Liver (tissue), 9 donors: ENCODE measurements around the gene EMP3. TPM values are rescaled to one million over a fixed set of nuclear protein-coding genes. Genes with fewer than 3 reads are reported as not detected.
A peak's percentile ranks its signal among the peaks of the same experiment; 100 is the strongest.

ENCODE experiments used
- DNase-seq: peaks from one replicate; pipeline ENCODE4 v3.0.0-alpha.2; 2017; ENCODE audit warnings: low spot score
- H3K27ac ChIP-seq, 2 donors: one replicate each; pipeline ENCODE4 v1.7.0; 2013; ENCODE audit warnings: inconsistent platforms in 2 of 2, low read length in 2 of 2, control low read depth in 1 of 2, low read depth in 1 of 2, mild to moderate bottlenecking in 1 of 2
- H3K27me3 ChIP-seq, 4 donors: one replicate each; pipeline versions ENCODE4 v1.6.1 to v1.7.0; 2013; ENCODE audit warnings: low read length in 3 of 4, inconsistent platforms in 1 of 4, mild to moderate bottlenecking in 1 of 4, moderate library complexity in 1 of 4; ENCODE audit not compliant: control insufficient read depth in 4 of 4, insufficient read depth in 4 of 4
- H3K36me3 ChIP-seq, 4 donors: one replicate each; pipeline versions ENCODE4 v1.6.1 to v1.7.0; 2013; ENCODE audit warnings: low read length in 3 of 4, mild to moderate bottlenecking in 3 of 4, low read depth in 1 of 4, moderate library complexity in 1 of 4; ENCODE audit not compliant: control insufficient read depth in 4 of 4, insufficient read depth in 3 of 4
- H3K4me1 ChIP-seq, 4 donors: one replicate each; pipeline versions ENCODE4 v1.6.1 to v1.7.0; 2013; ENCODE audit warnings: low read length in 3 of 4, mild to moderate bottlenecking in 3 of 4, moderate library complexity in 1 of 4; ENCODE audit not compliant: control insufficient read depth in 4 of 4, insufficient read depth in 4 of 4
- H3K4me3 ChIP-seq, 3 donors: one replicate each; pipeline versions ENCODE4 v1.6.1 to v1.7.0; 2013; ENCODE audit warnings: low read length in 3 of 3, control low read depth in 1 of 3, low read depth in 1 of 3, mild to moderate bottlenecking in 1 of 3
- H3K9ac ChIP-seq, 2 donors: one replicate each; pipeline ENCODE4 v1.7.0; 2013; ENCODE audit warnings: low read length in 2 of 2, mild to moderate bottlenecking in 2 of 2, moderate library complexity in 2 of 2, control low read depth in 1 of 2, low read depth in 1 of 2
- H3K9me3 ChIP-seq, 4 donors: one replicate each; pipeline versions ENCODE4 v1.6.1 to v1.7.0; 2013; ENCODE audit warnings: low read length in 3 of 4; ENCODE audit not compliant: control insufficient read depth in 4 of 4
- EGR1 ChIP-seq, 2 donors: IDR thresholded peaks; 2 replicates each; pipeline ENCODE4 v1.6.1; 2016 to 2018; ENCODE audit warnings: antibody characterized with exemption in 2 of 2, low read depth in 2 of 2
- FOXA1 ChIP-seq: IDR thresholded peaks from 2 replicates; pipeline ENCODE4 v1.6.1; 2016; ENCODE audit warnings: antibody characterized with exemption
- FOXA2 ChIP-seq: IDR thresholded peaks from 2 replicates; pipeline ENCODE4 v1.6.1; 2016; ENCODE audit warnings: antibody characterized with exemption
- GABPA ChIP-seq, 2 donors: IDR thresholded peaks in 1 of 2; conservative IDR thresholded peaks in 1 of 2; 2 replicates each; pipeline ENCODE4 v1.6.1; 2016; ENCODE audit warnings: antibody characterized with exemption in 2 of 2, mild to moderate bottlenecking in 1 of 2, moderate library complexity in 1 of 2
- HNF4A ChIP-seq, 2 donors: conservative IDR thresholded peaks; 2 replicates each; pipeline ENCODE4 v1.6.1; 2016; ENCODE audit warnings: antibody characterized with exemption in 2 of 2, mild to moderate bottlenecking in 2 of 2
- HNF4G ChIP-seq: IDR thresholded peaks from 2 replicates; pipeline ENCODE4 v1.6.1; 2016; ENCODE audit warnings: antibody characterized with exemption
- JUND ChIP-seq, 2 donors: IDR thresholded peaks; 2 replicates each; pipeline ENCODE4 v1.6.1; 2016; ENCODE audit warnings: antibody characterized with exemption in 2 of 2
- RAD21 ChIP-seq, 2 donors: IDR thresholded peaks; 2 replicates each; pipeline ENCODE4 v1.6.1; 2016; ENCODE audit warnings: antibody characterized with exemption in 2 of 2, mild to moderate bottlenecking in 2 of 2
- RXRA ChIP-seq, 2 donors: IDR thresholded peaks; 2 replicates each; pipeline ENCODE4 v1.6.1; 2017 to 2018; ENCODE audit warnings: antibody characterized with exemption in 2 of 2, mild to moderate bottlenecking in 1 of 2
- SP1 ChIP-seq: IDR thresholded peaks from 2 replicates; pipeline ENCODE4 v1.6.1; 2018; ENCODE audit warnings: antibody characterized with exemption, mild to moderate bottlenecking
- TAF1 ChIP-seq: conservative IDR thresholded peaks from 2 replicates; pipeline ENCODE4 v1.6.1; 2016; ENCODE audit warnings: antibody characterized with exemption, mild to moderate bottlenecking
- YY1 ChIP-seq: IDR thresholded peaks from 2 replicates; pipeline ENCODE4 v1.6.1; 2016; ENCODE audit warnings: antibody characterized with exemption, mild to moderate bottlenecking
- WGBS: extraction: QIAGEN DNeasy Blood & Tissue Kit; methylation state at CpG from one replicate; pipeline ENCODE4 v1.1.7; 2013; 5-methylcytosine and 5-hydroxymethylcytosine counted together
- polyA plus RNA-seq, 2 donors: library from polyadenylated mRNA; stranded (reverse) in 1 of 2; unstranded in 1 of 2; fragments of 200-250 nt in 1 of 2; fragments of >200 nt in 1 of 2; fragmentation: Nextera tagmentation in 1 of 2; extraction: Ambion mirVana in 1 of 2; gene quantifications; one replicate each; pipeline versions ENCODE4 v1.2.1 to v1.2.3, GENCODE V29; 2013 to 2015
- total RNA-seq, 2 donors: library from RNA; depleted of rRNA; stranded (reverse); fragments of >200 nt; gene quantifications; one replicate each; pipeline ENCODE4 v1.2.3, GENCODE V29; 2014
- TF ChIP-seq, protein P1 (sequence below): IDR thresholded peaks from 2 replicates; pipeline ENCODE4 v1.6.1; 2016; ENCODE audit warnings: antibody characterized with exemption, mild to moderate bottlenecking
- TF ChIP-seq, protein P2 (sequence below): fragments of 150-350 bp; IDR thresholded peaks from 2 replicates; pipeline ENCODE4 v1.5.1; 2017; ENCODE audit warnings: improper control_type of control experiment, low read depth, low read length; ENCODE audit not compliant: missing input control
- TF ChIP-seq, protein P3 (sequence below): IDR thresholded peaks from 2 replicates; pipeline ENCODE4 v1.6.1; 2016; ENCODE audit warnings: antibody characterized with exemption
- TF ChIP-seq, protein P4 (sequence below): IDR thresholded peaks from 2 replicates; pipeline ENCODE4 v1.6.1; 2016; ENCODE audit warnings: antibody characterized with exemption
- TF ChIP-seq, protein P5 (sequence below): IDR thresholded peaks from 2 replicates; pipeline ENCODE4 v1.6.1; 2016; ENCODE audit warnings: antibody characterized with exemption
- donor health status: healthy.
- donor health status: healthy.
- donor health status: healthy.
- donor health status: healthy.
- donor health status: healthy.

EMP3 gene
- total and polyA plus RNA-seq, 4 donors = 4.5 to 16.6 (median 11.7) TPM

DNA sequence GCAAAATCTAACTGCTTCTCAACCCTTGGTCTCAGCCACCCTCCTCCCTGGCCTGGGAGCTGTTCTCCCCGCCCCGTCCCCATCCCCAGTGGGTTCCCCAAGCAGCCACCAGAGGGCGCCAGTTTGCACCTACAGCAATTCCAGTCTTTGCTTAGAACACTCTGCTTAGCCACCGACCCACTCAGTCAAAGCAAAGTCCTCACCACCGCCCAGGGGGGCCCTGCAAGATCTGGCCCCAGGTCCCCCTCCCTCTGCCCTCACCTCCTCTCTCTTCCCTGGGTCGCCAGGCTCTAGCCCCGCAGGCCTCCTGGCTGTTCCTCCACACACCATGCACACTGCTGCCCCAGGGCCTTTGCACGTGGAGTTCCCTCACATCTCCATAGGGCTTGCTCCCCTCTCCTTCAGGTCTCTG is 26.0 kb downstream of the EMP3 start:
- no peak overlapping the region for H3K9ac ChIP-seq
- no peaks in the 10 kb centered on the region for H3K4me1 ChIP-seq
- TF ChIP-seq HNF4A (conservative IDR thresholded peaks at IDR 0.05) = no peak
- TF ChIP-seq FOXA2 = no peak
- TF ChIP-seq, protein P1, sequence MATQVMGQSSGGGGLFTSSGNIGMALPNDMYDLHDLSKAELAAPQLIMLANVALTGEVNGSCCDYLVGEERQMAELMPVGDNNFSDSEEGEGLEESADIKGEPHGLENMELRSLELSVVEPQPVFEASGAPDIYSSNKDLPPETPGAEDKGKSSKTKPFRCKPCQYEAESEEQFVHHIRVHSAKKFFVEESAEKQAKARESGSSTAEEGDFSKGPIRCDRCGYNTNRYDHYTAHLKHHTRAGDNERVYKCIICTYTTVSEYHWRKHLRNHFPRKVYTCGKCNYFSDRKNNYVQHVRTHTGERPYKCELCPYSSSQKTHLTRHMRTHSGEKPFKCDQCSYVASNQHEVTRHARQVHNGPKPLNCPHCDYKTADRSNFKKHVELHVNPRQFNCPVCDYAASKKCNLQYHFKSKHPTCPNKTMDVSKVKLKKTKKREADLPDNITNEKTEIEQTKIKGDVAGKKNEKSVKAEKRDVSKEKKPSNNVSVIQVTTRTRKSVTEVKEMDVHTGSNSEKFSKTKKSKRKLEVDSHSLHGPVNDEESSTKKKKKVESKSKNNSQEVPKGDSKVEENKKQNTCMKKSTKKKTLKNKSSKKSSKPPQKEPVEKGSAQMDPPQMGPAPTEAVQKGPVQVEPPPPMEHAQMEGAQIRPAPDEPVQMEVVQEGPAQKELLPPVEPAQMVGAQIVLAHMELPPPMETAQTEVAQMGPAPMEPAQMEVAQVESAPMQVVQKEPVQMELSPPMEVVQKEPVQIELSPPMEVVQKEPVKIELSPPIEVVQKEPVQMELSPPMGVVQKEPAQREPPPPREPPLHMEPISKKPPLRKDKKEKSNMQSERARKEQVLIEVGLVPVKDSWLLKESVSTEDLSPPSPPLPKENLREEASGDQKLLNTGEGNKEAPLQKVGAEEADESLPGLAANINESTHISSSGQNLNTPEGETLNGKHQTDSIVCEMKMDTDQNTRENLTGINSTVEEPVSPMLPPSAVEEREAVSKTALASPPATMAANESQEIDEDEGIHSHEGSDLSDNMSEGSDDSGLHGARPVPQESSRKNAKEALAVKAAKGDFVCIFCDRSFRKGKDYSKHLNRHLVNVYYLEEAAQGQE = no peak
- TF ChIP-seq YY1 = no peak
- no peak for TF ChIP-seq SP1
- no peak for TF ChIP-seq HNF4G
- TF ChIP-seq EGR1 (IDR thresholded peaks at IDR 0.05; ENCODE audit: low read depth in 2 of 2) = no peak
- TF ChIP-seq, protein P2, sequence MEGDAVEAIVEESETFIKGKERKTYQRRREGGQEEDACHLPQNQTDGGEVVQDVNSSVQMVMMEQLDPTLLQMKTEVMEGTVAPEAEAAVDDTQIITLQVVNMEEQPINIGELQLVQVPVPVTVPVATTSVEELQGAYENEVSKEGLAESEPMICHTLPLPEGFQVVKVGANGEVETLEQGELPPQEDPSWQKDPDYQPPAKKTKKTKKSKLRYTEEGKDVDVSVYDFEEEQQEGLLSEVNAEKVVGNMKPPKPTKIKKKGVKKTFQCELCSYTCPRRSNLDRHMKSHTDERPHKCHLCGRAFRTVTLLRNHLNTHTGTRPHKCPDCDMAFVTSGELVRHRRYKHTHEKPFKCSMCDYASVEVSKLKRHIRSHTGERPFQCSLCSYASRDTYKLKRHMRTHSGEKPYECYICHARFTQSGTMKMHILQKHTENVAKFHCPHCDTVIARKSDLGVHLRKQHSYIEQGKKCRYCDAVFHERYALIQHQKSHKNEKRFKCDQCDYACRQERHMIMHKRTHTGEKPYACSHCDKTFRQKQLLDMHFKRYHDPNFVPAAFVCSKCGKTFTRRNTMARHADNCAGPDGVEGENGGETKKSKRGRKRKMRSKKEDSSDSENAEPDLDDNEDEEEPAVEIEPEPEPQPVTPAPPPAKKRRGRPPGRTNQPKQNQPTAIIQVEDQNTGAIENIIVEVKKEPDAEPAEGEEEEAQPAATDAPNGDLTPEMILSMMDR = peak; percentile 72
- TF ChIP-seq JUND (IDR thresholded peaks at IDR 0.05) = no peak
- TF ChIP-seq, protein P3, sequence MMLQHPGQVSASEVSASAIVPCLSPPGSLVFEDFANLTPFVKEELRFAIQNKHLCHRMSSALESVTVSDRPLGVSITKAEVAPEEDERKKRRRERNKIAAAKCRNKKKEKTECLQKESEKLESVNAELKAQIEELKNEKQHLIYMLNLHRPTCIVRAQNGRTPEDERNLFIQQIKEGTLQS = no peak
- TF ChIP-seq, protein P4, sequence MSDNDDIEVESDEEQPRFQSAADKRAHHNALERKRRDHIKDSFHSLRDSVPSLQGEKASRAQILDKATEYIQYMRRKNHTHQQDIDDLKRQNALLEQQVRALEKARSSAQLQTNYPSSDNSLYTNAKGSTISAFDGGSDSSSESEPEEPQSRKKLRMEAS = no peak
- TF ChIP-seq RXRA (IDR thresholded peaks at IDR 0.05) = no peak
- peak; percentile 58 to 79 for TF ChIP-seq RAD21 (IDR thresholded peaks at IDR 0.05)
- no peak for TF ChIP-seq FOXA1
- TF ChIP-seq, protein P5, sequence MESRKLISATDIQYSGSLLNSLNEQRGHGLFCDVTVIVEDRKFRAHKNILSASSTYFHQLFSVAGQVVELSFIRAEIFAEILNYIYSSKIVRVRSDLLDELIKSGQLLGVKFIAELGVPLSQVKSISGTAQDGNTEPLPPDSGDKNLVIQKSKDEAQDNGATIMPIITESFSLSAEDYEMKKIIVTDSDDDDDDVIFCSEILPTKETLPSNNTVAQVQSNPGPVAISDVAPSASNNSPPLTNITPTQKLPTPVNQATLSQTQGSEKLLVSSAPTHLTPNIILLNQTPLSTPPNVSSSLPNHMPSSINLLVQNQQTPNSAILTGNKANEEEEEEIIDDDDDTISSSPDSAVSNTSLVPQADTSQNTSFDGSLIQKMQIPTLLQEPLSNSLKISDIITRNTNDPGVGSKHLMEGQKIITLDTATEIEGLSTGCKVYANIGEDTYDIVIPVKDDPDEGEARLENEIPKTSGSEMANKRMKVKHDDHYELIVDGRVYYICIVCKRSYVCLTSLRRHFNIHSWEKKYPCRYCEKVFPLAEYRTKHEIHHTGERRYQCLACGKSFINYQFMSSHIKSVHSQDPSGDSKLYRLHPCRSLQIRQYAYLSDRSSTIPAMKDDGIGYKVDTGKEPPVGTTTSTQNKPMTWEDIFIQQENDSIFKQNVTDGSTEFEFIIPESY = no peak
- no peak for TF ChIP-seq TAF1
- no peaks in the 10 kb centered on the region for H3K27me3 ChIP-seq
- H3K27ac ChIP-seq = no peak overlapping the region
- H3K9me3 ChIP-seq = no peaks in the 10 kb centered on the region
- WGBS = 59% methylated on average over 8 of the region's 8 CpGs
- peak; percentile 87 for DNase-seq
- no peak overlapping the region for H3K4me3 ChIP-seq
- no peaks in the 10 kb centered on the region for H3K36me3 ChIP-seq

DNA sequence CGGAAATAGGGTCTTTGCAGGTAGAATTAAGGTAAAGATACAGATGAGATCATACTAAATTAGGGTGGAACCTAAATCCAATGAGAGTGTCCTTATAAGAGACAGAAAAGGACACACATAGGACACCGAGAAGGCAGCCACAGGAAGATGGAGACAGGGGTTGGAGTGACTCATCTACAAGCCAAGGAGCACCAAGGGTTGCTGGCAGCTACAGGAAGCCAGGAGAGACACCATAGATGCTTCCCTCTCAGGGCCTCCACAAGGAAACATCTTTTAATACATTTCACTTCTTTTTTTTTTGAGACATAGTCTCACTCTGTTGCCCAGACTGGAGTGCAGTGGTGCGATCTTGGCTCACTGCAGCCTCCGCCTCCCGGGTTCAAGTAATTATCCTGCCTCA is 28.3 kb downstream of the EMP3 start:
- Histone ChIP-seq H3K36me3 (peaks cover 0 to 2% (median under 1%) of the 10 kb centered on the region in 4 donors), H3K9ac (no peak overlapping the region), H3K4me1 (no peaks in the 10 kb centered on the region), H3K27me3 (no peaks in the 10 kb centered on the region), H3K27ac (no peak overlapping the region), H3K9me3 (no peaks in the 10 kb centered on the region), H3K4me3 (no peak overlapping the region)
- DNase-seq = no peak
- WGBS = 94% methylated on average over 5 of the region's 5 CpGs
- TF ChIP-seq YY1 = no peak
- TF ChIP-seq EGR1 (IDR thresholded peaks at IDR 0.05; ENCODE audit: low read depth in 2 of 2) = no peak
- TF ChIP-seq, protein P5 = no peak
- TF ChIP-seq RXRA (IDR thresholded peaks at IDR 0.05) = no peak
- no peak for TF ChIP-seq FOXA1
- TF ChIP-seq GABPA (IDR thresholded peaks at IDR 0.05 in 1 of 2, conservative IDR thresholded peaks at IDR 0.05 in 1 of 2) = no peak
- TF ChIP-seq HNF4A (conservative IDR thresholded peaks at IDR 0.05) = no peak
- TF ChIP-seq, protein P2 = no peak
